Mammary epithelial cell (primary cell): ENCODE data around the gene CEP112.

Source experiments
- EZH2 ChIP-seq: IDR thresholded peaks from 2 replicates; pipeline ENCODE4 v1.6.1; 2012; ENCODE audit warnings: low read length, inconsistent platforms, borderline replicate concordance
- TF ChIP-seq, protein P1 (sequence below), 2 donors: IDR thresholded peaks in 1 of 2; conservative IDR thresholded peaks in 1 of 2; 2 replicates each; pipeline ENCODE4 v1.5.1; 2011 to 2012; ENCODE audit warnings: inconsistent platforms in 2 of 2, low read length in 2 of 2, mild to moderate bottlenecking in 2 of 2, control low read depth in 1 of 2, low read depth in 1 of 2; ENCODE audit not compliant: insufficient read depth in 1 of 2; ENCODE audit errors: extremely low read depth in 1 of 2

DNA sequence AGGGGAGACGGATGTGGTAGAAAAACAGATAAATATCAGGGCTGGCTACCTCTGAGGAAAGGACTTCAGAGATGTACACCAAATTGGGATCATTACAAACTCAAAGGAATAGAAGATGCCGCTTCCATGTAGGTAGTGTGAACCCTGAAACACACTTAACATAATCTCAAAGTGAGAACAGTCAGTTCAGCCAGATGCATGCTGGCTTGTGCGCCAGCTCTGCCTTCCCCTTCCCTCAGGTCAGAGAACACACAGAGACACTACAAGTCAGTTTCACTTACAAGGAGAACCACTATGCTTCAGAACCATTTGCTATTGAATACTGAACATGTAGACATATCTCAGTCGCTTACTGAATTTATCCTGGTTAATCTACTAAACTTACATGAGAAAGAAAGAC is 454.5 kb downstream of the CEP112 start:
- TF ChIP-seq EZH2: no peak
- TF ChIP-seq, protein P1, sequence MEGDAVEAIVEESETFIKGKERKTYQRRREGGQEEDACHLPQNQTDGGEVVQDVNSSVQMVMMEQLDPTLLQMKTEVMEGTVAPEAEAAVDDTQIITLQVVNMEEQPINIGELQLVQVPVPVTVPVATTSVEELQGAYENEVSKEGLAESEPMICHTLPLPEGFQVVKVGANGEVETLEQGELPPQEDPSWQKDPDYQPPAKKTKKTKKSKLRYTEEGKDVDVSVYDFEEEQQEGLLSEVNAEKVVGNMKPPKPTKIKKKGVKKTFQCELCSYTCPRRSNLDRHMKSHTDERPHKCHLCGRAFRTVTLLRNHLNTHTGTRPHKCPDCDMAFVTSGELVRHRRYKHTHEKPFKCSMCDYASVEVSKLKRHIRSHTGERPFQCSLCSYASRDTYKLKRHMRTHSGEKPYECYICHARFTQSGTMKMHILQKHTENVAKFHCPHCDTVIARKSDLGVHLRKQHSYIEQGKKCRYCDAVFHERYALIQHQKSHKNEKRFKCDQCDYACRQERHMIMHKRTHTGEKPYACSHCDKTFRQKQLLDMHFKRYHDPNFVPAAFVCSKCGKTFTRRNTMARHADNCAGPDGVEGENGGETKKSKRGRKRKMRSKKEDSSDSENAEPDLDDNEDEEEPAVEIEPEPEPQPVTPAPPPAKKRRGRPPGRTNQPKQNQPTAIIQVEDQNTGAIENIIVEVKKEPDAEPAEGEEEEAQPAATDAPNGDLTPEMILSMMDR (conservative IDR thresholded peaks at IDR 0.05 in 1 of 2, IDR thresholded peaks at IDR 0.05 in 1 of 2; ENCODE audit: extremely low read depth in 1 of 2, insufficient read depth in 1 of 2, low read depth in 1 of 2, low read length in 2 of 2): no peak
